Measurements from ENCODE around the gene RBP3.
"Not testable (repeated sequence)": the region's sequence is repeated elsewhere in the genome, so short reads cannot be mapped to it uniquely, and the experiment has no call there.

The RBP3 gene

DNA sequence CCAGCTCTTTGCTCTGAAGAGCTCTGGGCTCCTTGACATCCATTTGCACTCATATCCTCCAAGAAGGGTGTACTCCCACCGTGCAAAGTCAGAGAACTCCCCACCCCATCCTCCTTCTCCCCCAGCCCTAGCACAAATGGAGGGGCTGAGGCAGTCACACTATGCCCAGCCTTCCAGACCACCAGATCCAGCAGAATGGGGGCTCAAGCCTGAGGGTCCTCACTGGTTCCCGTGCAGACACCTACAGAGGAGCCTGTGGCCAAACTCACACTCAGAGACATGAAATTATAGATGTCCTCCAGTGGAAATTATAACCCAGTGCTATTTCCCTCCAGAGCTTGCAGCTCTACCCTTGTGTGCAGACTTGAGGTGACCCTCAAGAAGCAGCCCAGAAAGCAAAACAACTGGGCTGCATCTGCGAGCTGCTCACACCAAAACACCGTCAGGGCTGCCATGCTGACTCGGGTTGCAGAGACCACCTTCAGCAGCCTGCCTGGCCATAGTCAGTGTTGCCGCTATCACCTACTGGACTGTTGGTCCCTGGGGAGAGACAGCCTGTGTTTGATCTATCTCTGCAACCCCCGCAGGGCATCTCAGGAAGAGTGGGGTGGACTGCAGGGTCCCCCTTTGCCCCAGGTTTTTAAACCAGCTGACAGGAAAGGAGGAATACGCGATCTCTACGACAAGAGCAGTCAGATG, 28.5 kb downstream of the RBP3 start:
- FAIRE-seq = no peak

- FAIRE-seq = no peak
Observed at GRCh38 chr10:47378183-47378510, 30.0 kb downstream of the RBP3 start.

DNA sequence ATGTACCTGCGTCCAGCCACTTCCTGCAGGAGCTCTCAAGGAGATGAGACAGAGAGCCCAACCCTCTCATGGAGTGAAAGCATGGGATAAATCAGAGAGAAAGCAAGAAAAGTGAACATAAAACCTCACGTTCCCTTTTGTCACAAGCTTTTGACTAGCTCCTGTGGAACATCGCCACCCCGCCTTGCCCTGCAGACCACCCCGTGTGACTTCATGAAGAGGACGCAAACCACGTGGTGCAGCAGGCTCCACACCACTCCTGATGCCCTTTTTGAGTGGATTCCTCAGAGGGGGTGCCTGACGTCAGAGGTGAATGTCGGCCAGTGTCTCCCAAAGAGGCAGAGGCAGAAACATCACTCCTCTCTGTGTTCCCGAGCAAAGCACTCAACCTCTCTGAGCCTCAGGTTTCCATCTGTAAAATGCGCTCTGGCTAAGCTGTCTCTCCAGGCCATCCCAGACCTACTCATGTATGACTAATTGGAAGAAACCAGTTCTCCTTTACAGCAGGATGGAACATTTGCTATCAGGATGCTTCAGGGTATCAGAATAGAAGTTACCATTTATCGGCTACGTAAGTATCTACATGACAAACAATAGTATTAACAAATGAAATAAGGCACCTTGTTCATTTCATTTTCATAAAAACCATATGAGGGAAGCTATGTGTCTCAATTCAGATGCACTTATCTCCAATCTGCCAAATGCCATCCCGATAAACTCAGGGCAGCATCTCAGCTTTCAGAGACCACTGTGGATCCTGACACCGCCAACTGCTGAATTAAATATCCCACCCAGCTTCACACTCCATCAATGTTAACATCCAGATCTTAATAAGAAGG, 30.7 kb downstream of the RBP3 start:
- no peak for FAIRE-seq

DNA sequence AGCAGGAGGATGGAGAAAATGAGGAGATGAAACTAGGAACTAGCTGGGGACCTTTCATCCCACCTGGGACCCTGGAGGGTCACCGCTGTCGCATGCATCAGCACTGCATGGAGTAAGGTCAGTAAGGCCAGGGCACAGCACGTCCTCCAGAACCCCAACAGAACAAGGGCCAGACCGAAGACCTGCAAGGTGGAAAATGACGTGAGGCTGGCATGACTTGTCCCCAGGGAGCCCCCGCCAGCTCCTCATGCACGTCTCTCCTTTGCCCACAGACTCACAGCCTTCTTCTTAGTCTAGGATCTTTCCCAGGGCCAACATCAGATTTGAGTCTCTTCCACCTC, 31.3 kb downstream of the RBP3 start:
- FAIRE-seq = no peak

- no peak for FAIRE-seq
Observed at GRCh38 chr10:47379901-47380300, 31.7 kb downstream of the RBP3 start.

GRCh38 chr10:47380341-47381102, 32.4 kb downstream of the RBP3 start:
- FAIRE-seq = no peak

DNA sequence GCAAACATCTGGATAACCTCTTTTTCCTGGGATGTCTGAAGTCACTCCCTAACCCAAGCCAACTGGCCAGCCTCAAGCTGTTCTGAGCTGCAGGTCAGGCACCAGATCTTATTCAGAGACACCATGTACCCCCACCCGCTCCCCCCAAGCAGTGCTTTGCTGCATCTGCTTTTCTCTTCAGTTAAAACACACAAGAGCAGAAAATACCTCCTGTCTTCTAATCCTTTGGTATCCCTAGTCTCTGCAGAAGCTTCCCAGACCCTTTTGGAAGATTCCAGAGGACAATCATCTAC, 32.9 kb downstream of the RBP3 start:
- no peak for FAIRE-seq

GRCh38 chr10:47381427-47382379, 33.5 kb downstream of the RBP3 start:
- FAIRE-seq = no peak

GRCh38 chr10:47383261-47384147, 35.3 kb downstream of the RBP3 start:
- no peak for FAIRE-seq

DNA sequence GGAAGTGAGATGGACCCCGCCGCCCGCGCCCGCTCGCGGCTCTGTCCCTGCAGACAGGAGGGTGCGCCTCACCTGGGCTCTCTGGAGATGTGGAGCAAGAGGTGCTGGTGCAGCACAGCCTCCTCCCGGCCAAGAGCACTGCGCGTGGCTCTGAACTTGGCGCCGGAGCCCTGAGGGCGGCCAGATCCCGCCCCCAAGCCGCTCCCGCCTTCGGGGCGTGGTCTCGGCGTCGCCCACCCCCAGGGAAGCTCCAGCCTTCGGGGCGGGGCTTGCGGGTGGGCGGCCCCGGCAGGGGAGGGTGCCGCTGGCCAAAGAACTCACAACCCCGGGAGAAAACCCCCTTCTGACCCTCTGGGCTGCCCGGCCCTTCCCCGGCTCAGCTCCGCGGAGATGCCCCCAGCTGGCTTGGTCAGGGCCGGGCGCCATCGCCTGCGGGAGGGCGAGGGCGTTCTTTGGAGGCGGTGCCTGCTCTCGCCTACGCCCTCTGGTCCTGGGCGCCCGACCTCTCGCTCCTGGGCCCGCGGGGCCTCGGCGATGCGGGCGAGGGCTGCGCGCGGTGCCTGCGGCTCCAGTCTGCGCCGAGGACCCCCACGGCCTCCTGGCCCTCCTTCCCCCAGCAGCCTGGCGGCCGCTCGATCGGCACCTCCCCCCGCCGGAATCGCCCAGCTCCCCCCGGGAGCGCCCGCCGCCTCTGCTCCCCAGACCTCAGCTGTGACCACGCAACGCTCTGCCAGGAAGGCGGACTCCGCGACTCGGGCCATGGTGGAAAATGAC, 36.2 kb downstream of the RBP3 start, which contains the start of gene ZNF488:
Gene ZNF488 (minus strand): TSS at position 146 of the 774 bp plus-strand sequence. CDS start 15,464 bp downstream, outside the sequence.
- no peak for FAIRE-seq

GRCh38 chr10:47386104-47386503, 37.9 kb downstream of the RBP3 start:
- not testable (repeated sequence) for FAIRE-seq

- no peak for FAIRE-seq
Observed at GRCh38 chr10:47388879-47389278, 40.7 kb downstream of the RBP3 start.

- no peak for FAIRE-seq
Observed at GRCh38 chr10:47389619-47390018, 41.5 kb downstream of the RBP3 start.

- no peak for FAIRE-seq
Observed at GRCh38 chr10:47396311-47396717, 48.2 kb downstream of the RBP3 start.

- FAIRE-seq = no peak
Observed at GRCh38 chr10:47397256-47397655, 49.1 kb downstream of the RBP3 start.

DNA sequence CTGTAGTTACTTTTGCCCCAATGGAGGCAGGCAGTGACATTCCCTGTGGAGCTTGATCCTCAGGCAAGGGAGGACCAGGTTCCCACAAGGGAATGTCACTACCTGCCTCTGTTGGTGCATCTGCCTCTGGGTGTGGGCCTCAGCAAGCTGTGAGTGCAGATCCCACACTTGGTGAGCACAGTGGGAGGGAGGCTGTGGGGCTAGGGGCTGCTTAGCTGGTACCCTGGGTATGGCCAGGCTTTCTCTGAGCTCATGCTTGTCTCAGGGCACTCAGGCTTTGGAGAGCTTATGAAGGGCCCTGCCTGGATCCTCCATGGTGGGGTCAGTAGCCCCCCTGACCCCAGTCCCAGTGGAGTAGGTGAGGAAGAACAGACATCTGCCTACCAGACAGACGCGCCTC, 52.1 kb downstream of the RBP3 start:
- FAIRE-seq = no peak

DNA sequence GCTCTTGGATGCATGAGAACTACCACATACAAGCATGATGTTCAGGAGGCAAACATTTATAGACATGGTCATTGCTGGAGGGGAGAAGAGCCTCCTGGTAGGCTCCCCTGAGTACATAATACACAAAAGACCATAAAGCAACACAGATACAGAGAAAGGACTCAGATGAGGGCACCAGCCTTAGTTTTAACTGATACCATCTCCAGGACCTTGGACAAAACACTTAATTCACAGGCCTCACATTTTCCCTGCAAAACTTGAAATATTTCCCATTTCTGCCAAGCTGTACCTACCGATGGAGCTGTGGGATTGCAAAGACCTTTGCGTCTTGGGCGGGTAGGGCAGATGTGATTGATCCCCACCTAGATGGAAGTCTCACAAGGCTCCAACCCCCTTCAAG, 52.6 kb downstream of the RBP3 start:
- FAIRE-seq = no peak

DNA sequence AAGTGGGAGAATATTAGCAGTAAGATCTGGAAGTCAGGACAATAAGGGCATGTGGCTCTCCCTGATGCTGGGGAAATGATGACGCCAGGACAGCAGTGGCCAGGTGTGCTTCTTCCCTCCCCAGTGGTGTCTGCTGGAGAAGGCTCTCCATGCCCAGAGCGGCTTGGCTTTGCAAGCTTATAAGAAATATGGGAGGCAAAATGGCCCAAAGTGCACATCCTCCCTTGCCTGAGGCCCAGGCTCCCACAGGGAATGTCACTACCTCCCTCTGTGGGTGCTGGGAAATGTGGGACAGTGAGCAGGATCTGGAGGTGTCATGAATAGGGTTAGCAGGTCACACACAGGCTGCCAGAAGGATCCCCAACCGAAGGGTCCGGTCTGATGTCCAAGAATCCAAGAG, 53.0 kb downstream of the RBP3 start:
- FAIRE-seq = no peak

- FAIRE-seq = no peak
Observed at GRCh38 chr10:47401874-47402640, 53.9 kb downstream of the RBP3 start.
